HepG2 (cell line): ENCODE measurements around the gene KLHL35.

ENCODE experiments used
- AFF4 ChIP-seq: sonication (generic); formaldehyde crosslinking; IDR thresholded peaks from 2 replicates; pipeline ENCODE4 v1.4.0; 2020; ENCODE audit warnings: missing genetic modification reagents
- HNRNPLL ChIP-seq: fragments of 200-400 bp; formaldehyde crosslinking; IDR thresholded peaks from 2 replicates; pipeline ENCODE4 v1.6.1; 2017; ENCODE audit warnings: mild to moderate bottlenecking, low read depth, low read length; ENCODE audit not compliant: poor library complexity, severe bottlenecking
- KLF6 ChIP-seq: IDR thresholded peaks from 2 replicates; pipeline ENCODE4 v1.8.0; 2016; ENCODE audit warnings: missing biosample characterization, missing genetic modification reagents
- MYNN ChIP-seq: sonication (generic); formaldehyde crosslinking; IDR thresholded peaks from 2 replicates; pipeline ENCODE4 v1.4.0; 2020; ENCODE audit warnings: mild to moderate bottlenecking, low read depth, missing genetic modification reagents

GRCh38 chr11:75423721-75424120, 9.3 kb downstream of the KLHL35 start:
- TF ChIP-seq AFF4 (CRISPR knock-in tag), result no peak
- TF ChIP-seq KLF6, result no peak
- no peak for TF ChIP-seq MYNN (CRISPR knock-in tag)
- TF ChIP-seq HNRNPLL, result no peak
